ENCODE data around the gene NUDT11. TPM values are rescaled to one million over a fixed set of nuclear protein-coding genes. Genes with fewer than 3 reads are reported as not detected.
A peak's percentile ranks its signal among the peaks of the same experiment; 100 is the strongest.
"Not testable (repeated sequence)": the region's sequence is repeated elsewhere in the genome, so short reads cannot be mapped to it uniquely, and the experiment has no call there.

The NUDT11 gene
- total RNA-seq, result 1 to 10 TPM; 2.7 to 3.1 (median 2.8) TPM
- total RNA-seq (2013), result 1.4 TPM

DNA sequence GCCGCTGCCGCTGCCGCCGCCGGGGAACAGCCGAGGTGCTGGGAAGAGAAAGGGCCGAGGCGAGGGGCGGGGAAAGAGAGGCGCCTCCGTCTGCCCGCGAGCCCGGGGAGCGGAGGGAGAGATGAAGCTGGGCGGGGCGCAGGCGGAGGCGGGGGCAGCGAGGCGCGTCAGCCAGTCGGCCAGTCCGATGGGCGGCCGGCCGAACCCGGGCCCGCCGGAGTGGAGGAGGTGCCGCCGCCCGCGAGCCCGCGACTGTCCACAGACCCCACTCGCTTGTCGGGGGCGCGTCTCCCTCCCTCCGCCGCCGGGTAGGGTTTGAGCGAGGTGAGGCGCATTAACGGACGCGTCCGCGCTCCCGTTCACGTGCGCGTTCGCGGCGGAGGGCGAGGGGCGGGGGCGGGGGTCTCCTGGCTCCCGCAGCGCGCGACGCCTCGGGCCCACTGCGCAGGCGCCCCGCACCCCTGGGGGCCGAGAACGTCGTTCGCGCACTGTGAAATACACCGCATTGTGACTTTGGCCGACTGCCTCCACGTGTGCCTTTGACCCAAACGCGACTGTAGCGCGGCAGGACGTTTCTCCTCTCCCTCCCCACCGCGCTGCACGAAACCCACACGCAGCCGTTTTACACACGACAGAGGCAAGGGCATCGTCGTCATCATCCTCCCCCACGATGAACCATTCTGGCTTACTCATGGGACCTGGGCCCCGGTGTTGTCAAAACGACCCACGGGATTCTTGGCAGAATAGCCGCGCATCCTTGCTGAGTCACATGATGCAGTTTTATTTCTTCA is at the start of gene NUDT11:
Gene NUDT11, minus strand, starts transcription at position 92 of the 791 bp plus-strand sequence. CDS start 148 bp downstream, outside the sequence.
- under 1% methylated on average over 96 of the region's 96 CpGs for WGBS (ENCODE audit: insufficient coverage)
- TF ChIP-seq, protein P1, sequence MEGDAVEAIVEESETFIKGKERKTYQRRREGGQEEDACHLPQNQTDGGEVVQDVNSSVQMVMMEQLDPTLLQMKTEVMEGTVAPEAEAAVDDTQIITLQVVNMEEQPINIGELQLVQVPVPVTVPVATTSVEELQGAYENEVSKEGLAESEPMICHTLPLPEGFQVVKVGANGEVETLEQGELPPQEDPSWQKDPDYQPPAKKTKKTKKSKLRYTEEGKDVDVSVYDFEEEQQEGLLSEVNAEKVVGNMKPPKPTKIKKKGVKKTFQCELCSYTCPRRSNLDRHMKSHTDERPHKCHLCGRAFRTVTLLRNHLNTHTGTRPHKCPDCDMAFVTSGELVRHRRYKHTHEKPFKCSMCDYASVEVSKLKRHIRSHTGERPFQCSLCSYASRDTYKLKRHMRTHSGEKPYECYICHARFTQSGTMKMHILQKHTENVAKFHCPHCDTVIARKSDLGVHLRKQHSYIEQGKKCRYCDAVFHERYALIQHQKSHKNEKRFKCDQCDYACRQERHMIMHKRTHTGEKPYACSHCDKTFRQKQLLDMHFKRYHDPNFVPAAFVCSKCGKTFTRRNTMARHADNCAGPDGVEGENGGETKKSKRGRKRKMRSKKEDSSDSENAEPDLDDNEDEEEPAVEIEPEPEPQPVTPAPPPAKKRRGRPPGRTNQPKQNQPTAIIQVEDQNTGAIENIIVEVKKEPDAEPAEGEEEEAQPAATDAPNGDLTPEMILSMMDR (IDR thresholded peaks at IDR 0.05), result no peak
- Mint-ChIP-seq H3K36me3 (no peaks in the 10 kb centered on the region), H3K27ac (peak within 1 kb of the TSS in 1 of 2 donors; percentile 72), H3K4me1 (peaks cover 12 to 14% of the 10 kb centered on the region in 2 donors), H3K9me3 (no peaks in the 10 kb centered on the region), H3K27me3 (ENCODE audit: low read depth in 2 of 2) (peaks cover 7 to 42% of the 10 kb centered on the region in 2 donors), H3K4me3 (peak within 1 kb of the TSS; percentile 88)
- Histone ChIP-seq H3K4me1 (ENCODE audit: control insufficient read depth, insufficient read depth, low read length) (peaks cover 2% of the 10 kb centered on the region), H3K9me3 (ENCODE audit: control insufficient read depth, insufficient read depth, low read length) (no peaks in the 10 kb centered on the region), H3K4me3 (ENCODE audit: low read length) (peak within 1 kb of the TSS; percentile 41), H3K27me3 (ENCODE audit: control insufficient read depth, insufficient read depth, low read length) (peaks cover 2% of the 10 kb centered on the region), H3K27ac (ENCODE audit: low read length) (no peak within 1 kb of the TSS), H3K36me3 (ENCODE audit: control insufficient read depth, insufficient read depth, low read length) (no peaks in the 10 kb centered on the region)
- ATAC-seq (peak; percentile 61 to 80 (median 72)), DNase-seq (peak; percentile 17 to 36)
- intact Hi-C loops (cut with micrococcal nuclease), result no loop called here

- no peaks in the 10 kb centered on the region for H3K4me1 ChIP-seq (ENCODE audit: control insufficient read depth, insufficient read depth, low read length)
- Mint-ChIP-seq H3K36me3 (no peaks in the 10 kb centered on the region), H3K9me3 (no peaks in the 10 kb centered on the region), H3K4me3 (no peak overlapping the region), H3K27ac (no peak overlapping the region), H3K4me1 (no peaks in the 10 kb centered on the region), H3K27me3 (ENCODE audit: low read depth in 2 of 2) (peaks cover 0 to 6% of the 10 kb centered on the region in 2 donors)
- TF ChIP-seq, protein P1 (IDR thresholded peaks at IDR 0.05), result no peak
- H3K4me3 ChIP-seq (ENCODE audit: low read length), result no peak overlapping the region
- no peak overlapping the region for H3K27ac ChIP-seq (ENCODE audit: low read length)
- DNase-seq (no peak), ATAC-seq (no peak)
- WGBS (ENCODE audit: insufficient coverage), result 78% methylated on average over 2 of the region's 2 CpGs
- no peaks in the 10 kb centered on the region for H3K36me3 ChIP-seq (ENCODE audit: control insufficient read depth, insufficient read depth, low read length)
- intact Hi-C loops (cut with micrococcal nuclease), result no loop called here
- no peaks in the 10 kb centered on the region for H3K27me3 ChIP-seq (ENCODE audit: control insufficient read depth, insufficient read depth, low read length)
- no peaks in the 10 kb centered on the region for H3K9me3 ChIP-seq (ENCODE audit: control insufficient read depth, insufficient read depth, low read length)
Observed at GRCh38 chrX:51520393-51520792, 24.0 kb upstream of the NUDT11 start.

DNA sequence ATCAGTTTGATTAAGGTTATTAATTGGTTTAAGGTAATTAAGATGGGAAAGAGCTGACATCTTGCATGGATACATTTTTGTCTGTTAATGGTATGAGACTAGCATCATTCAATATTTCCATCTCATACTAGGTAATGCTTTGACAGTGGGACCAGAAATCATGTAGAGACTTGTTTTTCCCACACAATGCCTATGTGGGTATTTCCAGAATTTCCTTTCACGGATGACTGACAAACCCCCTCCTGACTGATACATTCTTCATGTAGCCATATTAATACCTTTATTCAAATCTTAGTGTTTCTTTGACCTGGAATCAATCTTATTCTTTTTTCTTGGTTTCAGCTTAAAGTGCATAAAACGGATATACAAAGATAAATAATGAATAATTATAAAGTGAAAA is 22.7 kb upstream of the NUDT11 start:
- H3K36me3 ChIP-seq (ENCODE audit: control insufficient read depth, insufficient read depth, low read length); H3K9me3 ChIP-seq (ENCODE audit: control insufficient read depth, insufficient read depth, low read length); H3K4me3 Mint-ChIP-seq; H3K36me3 Mint-ChIP-seq; H3K27me3 Mint-ChIP-seq (ENCODE audit: low read depth in 2 of 2); H3K27ac Mint-ChIP-seq; H3K4me1 Mint-ChIP-seq; H3K27me3 ChIP-seq (ENCODE audit: control insufficient read depth, insufficient read depth, low read length); intact Hi-C loops (cut with micrococcal nuclease); H3K4me1 ChIP-seq (ENCODE audit: control insufficient read depth, insufficient read depth, low read length); H3K4me3 ChIP-seq (ENCODE audit: low read length); H3K27ac ChIP-seq (ENCODE audit: low read length); DNase-seq; ATAC-seq; H3K9me3 Mint-ChIP-seq: not testable (repeated sequence)
- no CpG with 5 or more reads among the region's 2 CpGs for WGBS (ENCODE audit: insufficient coverage)

- Histone ChIP-seq H3K9me3 (ENCODE audit: control insufficient read depth, insufficient read depth, low read length) (no peaks in the 10 kb centered on the region), H3K4me1 (ENCODE audit: control insufficient read depth, insufficient read depth, low read length) (no peaks in the 10 kb centered on the region), H3K4me3 (ENCODE audit: low read length) (no peak overlapping the region), H3K36me3 (ENCODE audit: control insufficient read depth, insufficient read depth, low read length) (no peaks in the 10 kb centered on the region), H3K27ac (ENCODE audit: low read length) (no peak overlapping the region), H3K27me3 (ENCODE audit: control insufficient read depth, insufficient read depth, low read length) (no peaks in the 10 kb centered on the region)
- Mint-ChIP-seq H3K27me3 (ENCODE audit: low read depth in 2 of 2) (peaks cover 7 to 31% of the 10 kb centered on the region in 2 donors), H3K36me3 (no peaks in the 10 kb centered on the region), H3K9me3 (no peaks in the 10 kb centered on the region), H3K4me3 (no peak overlapping the region), H3K4me1 (no peaks in the 10 kb centered on the region), H3K27ac (no peak overlapping the region)
- 100% methylated on average over 1 of the region's 3 CpGs for WGBS (ENCODE audit: insufficient coverage)
- TF ChIP-seq, protein P1 (IDR thresholded peaks at IDR 0.05), result no peak
- intact Hi-C loops (cut with micrococcal nuclease), result no loop called here
- no peak for ATAC-seq
- no peak for DNase-seq
Observed at GRCh38 chrX:51507551-51507950, 11.2 kb upstream of the NUDT11 start.

- intact Hi-C loops (cut with micrococcal nuclease); H3K4me1 ChIP-seq (ENCODE audit: control insufficient read depth, insufficient read depth, low read length); H3K9me3 ChIP-seq (ENCODE audit: control insufficient read depth, insufficient read depth, low read length); H3K27me3 ChIP-seq (ENCODE audit: control insufficient read depth, insufficient read depth, low read length); H3K36me3 ChIP-seq (ENCODE audit: control insufficient read depth, insufficient read depth, low read length); H3K27ac ChIP-seq (ENCODE audit: low read length); H3K9me3 Mint-ChIP-seq; H3K36me3 Mint-ChIP-seq: not testable (repeated sequence)
- Mint-ChIP-seq H3K27me3 (ENCODE audit: low read depth in 2 of 2) (peaks cover 7 to 34% of the 10 kb centered on the region in 2 donors), H3K4me1 (peaks cover 12 to 14% of the 10 kb centered on the region in 2 donors), H3K4me3 (peak overlapping the region; percentile 88), H3K27ac (peak overlapping the region in 1 of 2 donors; percentile 72)
- peak in 1 of 2 donors; percentile 2 for DNase-seq
- WGBS (ENCODE audit: insufficient coverage), result 1% methylated on average over 25 of the region's 60 CpGs
- H3K4me3 ChIP-seq (ENCODE audit: low read length), result peak overlapping the region; percentile 41
- peak in 2 of 3 donors; percentile 18 to 19 for ATAC-seq
Observed at GRCh38 chrX:51495701-51496488, 497 bp downstream of the NUDT11 start.

Data from natural killer cell (primary cell).